HTERT RPE-1 (cell line): ENCODE measurements around the gene TMEM181.

ENCODE experiments used
- in situ Hi-C: fragments of 300-500 bp; cut with MboI; formaldehyde crosslinking; loops from 4 replicates; pipeline ENCODE4 v1.14.3; 2020; ENCODE audit warnings: low sequenced_read_pairs

TMEM181 gene

GRCh38 chr6:158684311-158684710, 124.4 kb downstream of the TMEM181 start:
- in situ Hi-C loops, result no loop called here

DNA sequence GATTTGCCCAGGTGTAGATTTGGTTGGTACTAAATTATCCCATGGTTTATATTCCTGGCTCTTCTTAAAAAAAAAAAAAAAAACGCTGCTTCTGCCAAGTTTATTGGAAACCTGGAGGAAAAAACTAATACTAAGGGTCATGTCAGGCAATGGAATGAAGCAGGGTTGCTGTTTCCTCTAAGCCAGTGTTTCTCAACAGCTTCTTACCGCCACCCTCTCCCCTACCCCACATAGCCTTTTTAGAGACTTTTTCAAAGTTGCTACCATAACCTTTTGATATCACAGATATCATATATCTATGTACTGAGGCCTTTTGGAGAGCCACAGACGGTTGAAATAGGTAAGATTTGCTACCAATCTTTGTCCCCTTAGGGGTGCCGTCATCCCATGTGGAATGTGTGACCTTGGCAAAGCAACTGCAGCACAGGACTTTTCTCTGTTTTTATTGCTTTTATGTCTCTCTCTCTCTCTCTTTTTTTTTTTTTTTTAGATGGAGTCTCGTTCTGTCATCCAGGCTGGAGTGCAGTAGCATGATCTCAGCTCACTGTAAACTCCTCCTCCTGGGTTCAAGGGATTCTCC, 124.9 kb downstream of the TMEM181 start:
- in situ Hi-C loops, result no loop called here
